Cardiac muscle cell (in vitro differentiated cells and primary cell): Measurements from ENCODE around the gene PSME4. TPM values are rescaled to one million over a fixed set of nuclear protein-coding genes. Genes with fewer than 3 reads are reported as not detected.
A peak's percentile ranks its signal among the peaks of the same experiment; 100 is the strongest.

ENCODE experiments used
- DNase-seq, 2 donors: peaks; one replicate each; pipeline versions ENCODE4 v3.0.0 to v3.0.0-alpha.2; 2010 to 2017; ENCODE audit warnings: low read depth in 1 of 2, low spot score in 1 of 2
- H3K27ac ChIP-seq: fragments of 200-600 bp; sonication (generic); 2 replicates; pipeline ENCODE4 v1.5.1; 2016
- H3K27me3 ChIP-seq: fragments of 200-600 bp; sonication (generic); 2 replicates; pipeline ENCODE4 v1.6.0; 2016; ENCODE audit warnings: control low read depth
- H3K36me3 ChIP-seq: fragments of 200-600 bp; sonication (generic); 2 replicates; pipeline ENCODE4 v1.5.1; 2016; ENCODE audit warnings: control low read depth
- H3K4me1 ChIP-seq: fragments of 200-600 bp; sonication (generic); 2 replicates; pipeline ENCODE4 v1.8.1; 2017; ENCODE audit warnings: low read depth, mild to moderate bottlenecking, mixed run types
- H3K4me3 ChIP-seq: fragments of 200-600 bp; sonication (generic); 2 replicates; pipeline ENCODE4 v1.5.1; 2016; ENCODE audit warnings: mild to moderate bottlenecking
- H3K9me3 ChIP-seq: fragments of 200-600 bp; sonication (generic); 2 replicates; pipeline ENCODE4 v1.5.1; 2017; ENCODE audit warnings: low read depth, mild to moderate bottlenecking, control low read depth
- CTCF ChIP-seq: IDR thresholded peaks from 2 replicates; pipeline ENCODE4 v1.5.1; 2012; ENCODE audit warnings: low read depth, mild to moderate bottlenecking, low read length
- polyA plus RNA-seq: library from polyadenylated mRNA; unstranded; fragments of >200 nt; fragmentation: Nextera tagmentation; extraction: Ambion mirVana; gene quantifications from 2 replicates; pipeline ENCODE4 v1.2.1, GENCODE V29; 2016
- total RNA-seq: library from RNA; depleted of rRNA; stranded (reverse); fragments of >200 nt; gene quantifications from 2 replicates; pipeline ENCODE4 v1.2.3, GENCODE V29; 2016

The PSME4 gene
- total and polyA plus RNA-seq, 2 experiments from 2014 or later, result 8.7 to 27.6 TPM

DNA sequence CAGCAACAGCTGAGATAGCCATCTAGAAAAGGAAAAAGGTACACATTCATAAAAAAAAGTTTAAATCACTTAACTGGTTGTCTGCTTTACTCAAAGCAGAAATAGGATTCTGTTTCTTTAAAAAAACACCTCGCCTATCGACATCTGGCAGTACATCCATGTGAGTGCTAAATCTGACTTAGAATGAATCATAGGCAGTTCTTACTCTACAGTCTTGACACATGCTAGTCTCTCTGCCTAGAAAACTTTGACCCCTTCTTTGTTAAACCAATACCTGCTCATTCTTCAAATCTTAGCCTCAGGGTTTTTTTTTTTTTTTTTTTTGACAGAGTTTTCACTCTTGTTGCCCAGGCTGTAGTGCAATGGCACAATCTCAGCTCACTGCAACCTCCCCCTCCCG, 73.9 kb downstream of the PSME4 start:
- Histone ChIP-seq H3K4me1 (no peaks in the 10 kb centered on the region), H3K36me3 (peaks cover 83% of the 10 kb centered on the region), H3K27me3 (no peaks in the 10 kb centered on the region), H3K4me3 (no peak overlapping the region), H3K27ac (no peak overlapping the region), H3K9me3 (no peaks in the 10 kb centered on the region)
- TF ChIP-seq CTCF, result no peak
- DNase-seq, result peak in 1 of 2 donors; percentile 28

DNA sequence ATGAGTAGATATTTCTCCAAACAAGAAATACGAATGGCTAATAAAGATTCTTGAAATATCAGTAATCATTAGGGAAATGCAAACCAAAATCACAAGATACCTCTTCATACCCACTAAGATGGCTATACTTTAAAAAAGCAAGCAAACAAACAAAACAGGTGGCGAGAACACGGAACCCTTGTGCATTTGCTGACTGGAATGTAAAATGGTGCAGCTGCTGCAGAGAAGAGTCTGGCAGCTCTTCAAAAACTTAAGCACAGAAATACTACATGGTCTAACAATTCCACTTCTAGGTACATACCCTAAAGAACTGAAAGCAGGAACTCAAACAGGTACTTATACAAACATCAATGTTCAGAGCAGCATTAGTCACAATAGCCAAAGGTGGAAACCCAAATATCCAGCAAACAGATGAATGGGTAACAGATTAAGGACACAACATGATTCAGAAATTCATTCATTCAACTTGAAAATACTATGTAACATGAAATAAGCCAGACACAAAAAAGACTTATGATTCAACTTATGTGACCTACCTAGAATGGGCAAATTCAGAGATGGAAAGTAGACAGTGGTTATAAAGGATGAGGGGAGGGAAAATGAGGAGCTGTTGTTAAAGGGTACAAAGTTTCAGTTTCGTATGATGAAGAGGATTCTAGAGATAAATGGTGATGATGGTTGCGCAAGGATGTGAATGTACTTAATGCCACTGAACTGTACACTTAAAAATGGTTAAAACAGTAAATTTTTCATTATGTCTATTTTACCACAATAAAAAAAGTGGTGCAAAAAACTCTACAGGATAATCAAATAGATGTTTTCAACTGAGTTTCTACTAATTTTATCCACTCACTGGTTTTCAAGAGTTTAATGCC, 84.2 kb downstream of the PSME4 start:
- peaks cover 81% of the 10 kb centered on the region for H3K36me3 ChIP-seq
- H3K9me3 ChIP-seq, result no peaks in the 10 kb centered on the region
- H3K4me3 ChIP-seq, result no peak overlapping the region
- no peak overlapping the region for H3K27ac ChIP-seq
- H3K4me1 ChIP-seq, result no peaks in the 10 kb centered on the region
- no peak for DNase-seq
- TF ChIP-seq CTCF, result no peak
- no peaks in the 10 kb centered on the region for H3K27me3 ChIP-seq

GRCh38 chr2:53884883-53885282, 85.9 kb downstream of the PSME4 start:
- H3K4me1 ChIP-seq, result no peaks in the 10 kb centered on the region
- no peak for TF ChIP-seq CTCF
- H3K36me3 ChIP-seq, result peaks cover 74% of the 10 kb centered on the region
- DNase-seq, result no peak
- no peak overlapping the region for H3K4me3 ChIP-seq
- no peak overlapping the region for H3K27ac ChIP-seq
- H3K9me3 ChIP-seq, result no peaks in the 10 kb centered on the region
- no peaks in the 10 kb centered on the region for H3K27me3 ChIP-seq

GRCh38 chr2:53881986-53882385, 88.8 kb downstream of the PSME4 start:
- TF ChIP-seq CTCF, result no peak
- H3K36me3 ChIP-seq, result peaks cover 57% of the 10 kb centered on the region
- no peaks in the 10 kb centered on the region for H3K4me1 ChIP-seq
- no peak overlapping the region for H3K27ac ChIP-seq
- no peaks in the 10 kb centered on the region for H3K27me3 ChIP-seq
- H3K9me3 ChIP-seq, result no peaks in the 10 kb centered on the region
- no peak overlapping the region for H3K4me3 ChIP-seq
- no peak for DNase-seq

DNA sequence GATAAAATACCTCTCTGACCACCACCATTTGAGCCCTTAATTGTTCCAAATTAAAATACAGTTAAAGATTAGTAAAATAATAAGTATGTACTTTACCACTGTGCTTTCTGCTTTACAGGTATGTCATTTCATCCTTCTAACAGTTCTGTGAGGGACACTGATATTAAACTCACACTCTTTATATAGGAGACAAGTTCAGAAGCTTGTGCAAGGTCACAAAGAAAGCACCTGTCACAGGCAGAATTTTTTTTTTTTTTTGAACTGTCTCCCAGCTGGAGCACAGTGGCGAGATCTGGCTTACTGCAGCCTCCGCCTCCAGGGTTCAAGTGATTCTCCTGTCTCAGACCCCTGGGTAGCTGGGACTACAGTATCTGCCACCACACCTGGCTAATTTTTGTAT, 89.4 kb downstream of the PSME4 start:
- TF ChIP-seq CTCF, result no peak
- no peaks in the 10 kb centered on the region for H3K27me3 ChIP-seq
- H3K36me3 ChIP-seq, result peaks cover 51% of the 10 kb centered on the region
- H3K4me3 ChIP-seq, result no peak overlapping the region
- no peaks in the 10 kb centered on the region for H3K9me3 ChIP-seq
- H3K27ac ChIP-seq, result no peak overlapping the region
- DNase-seq, result no peak
- H3K4me1 ChIP-seq, result no peaks in the 10 kb centered on the region
